IMR-90 (cell line): ENCODE data around the gene RAPSN.

ENCODE experiments used
- BHLHE40 ChIP-seq: fragments of 150-350 bp; IDR thresholded peaks from 2 replicates; pipeline ENCODE4 v1.6.1; 2016; ENCODE audit warnings: mild to moderate bottlenecking, low read depth, low read length
- CHD1 ChIP-seq: IDR thresholded peaks from 2 replicates; pipeline ENCODE4 v1.6.1; 2012; ENCODE audit warnings: low read depth, low read length, improper control_type of control experiment
- FOS ChIP-seq: fragments of 150-350 bp; IDR thresholded peaks from 2 replicates; pipeline ENCODE4 v1.6.1; 2016; ENCODE audit warnings: low read depth, low read length
- RCOR1 ChIP-seq: IDR thresholded peaks from 2 replicates; pipeline ENCODE4 v1.6.1; 2012; ENCODE audit warnings: mild to moderate bottlenecking, low read length, improper control_type of control experiment; ENCODE audit not compliant: insufficient replicate concordance
- RFX5 ChIP-seq: IDR thresholded peaks from 2 replicates; pipeline ENCODE4 v1.8.0; 2012; ENCODE audit warnings: low read depth, mild to moderate bottlenecking, low read length, moderate library complexity
- TF ChIP-seq, protein P1 (sequence below): conservative IDR thresholded peaks from 2 replicates; pipeline ENCODE4 v1.5.1; 2012; ENCODE audit warnings: mild to moderate bottlenecking, low read depth, low read length, improper control_type of control experiment

DNA sequence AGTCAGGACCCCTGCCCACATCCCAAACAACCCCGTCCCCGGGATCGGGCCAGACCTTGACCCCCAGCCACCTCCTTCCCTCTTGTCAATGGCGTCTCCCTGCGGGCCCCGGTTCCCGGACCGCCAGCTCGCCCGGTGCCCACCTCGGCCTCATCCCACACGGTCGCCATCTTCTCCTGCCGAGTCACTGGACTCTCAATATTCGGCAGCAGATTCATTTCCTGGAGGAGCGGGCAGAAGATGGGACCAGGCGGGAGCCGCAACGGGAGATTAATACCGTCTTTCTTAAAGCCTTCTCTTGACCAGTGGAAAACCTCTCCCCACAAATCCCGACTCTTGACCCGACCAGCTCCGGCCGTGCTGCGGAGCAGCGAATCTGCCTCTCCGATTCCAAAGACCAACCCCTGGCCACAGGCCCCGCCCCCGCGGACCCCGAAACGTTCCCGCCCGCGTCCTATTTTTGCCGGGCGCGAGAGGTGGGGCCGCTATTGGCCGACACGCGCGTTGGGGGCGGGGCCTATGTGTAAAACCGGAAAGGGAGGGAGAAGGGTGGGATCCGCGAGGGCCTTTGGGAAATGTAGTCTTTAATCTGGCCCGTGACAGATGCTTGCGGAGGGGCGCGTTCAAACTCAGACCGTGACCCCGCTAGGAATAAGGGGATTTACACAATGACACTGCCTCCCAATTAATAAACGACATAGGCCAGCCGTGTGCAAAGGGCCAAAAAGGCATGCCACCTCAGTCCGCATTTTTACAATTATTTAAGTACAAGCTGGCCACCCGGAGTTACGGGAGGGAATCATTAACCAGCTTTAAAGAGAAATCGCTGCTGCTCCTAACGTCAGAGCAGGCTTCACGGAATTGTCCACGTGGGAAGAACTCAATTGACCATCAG lies 22.6 kb downstream of the RAPSN start, which contains the start of gene PSMC3:
- TF ChIP-seq RFX5 (no peak), BHLHE40 (peak; percentile 83), FOS (no peak), CHD1 (no peak), RCOR1 (no peak)
- TF ChIP-seq, protein P1, sequence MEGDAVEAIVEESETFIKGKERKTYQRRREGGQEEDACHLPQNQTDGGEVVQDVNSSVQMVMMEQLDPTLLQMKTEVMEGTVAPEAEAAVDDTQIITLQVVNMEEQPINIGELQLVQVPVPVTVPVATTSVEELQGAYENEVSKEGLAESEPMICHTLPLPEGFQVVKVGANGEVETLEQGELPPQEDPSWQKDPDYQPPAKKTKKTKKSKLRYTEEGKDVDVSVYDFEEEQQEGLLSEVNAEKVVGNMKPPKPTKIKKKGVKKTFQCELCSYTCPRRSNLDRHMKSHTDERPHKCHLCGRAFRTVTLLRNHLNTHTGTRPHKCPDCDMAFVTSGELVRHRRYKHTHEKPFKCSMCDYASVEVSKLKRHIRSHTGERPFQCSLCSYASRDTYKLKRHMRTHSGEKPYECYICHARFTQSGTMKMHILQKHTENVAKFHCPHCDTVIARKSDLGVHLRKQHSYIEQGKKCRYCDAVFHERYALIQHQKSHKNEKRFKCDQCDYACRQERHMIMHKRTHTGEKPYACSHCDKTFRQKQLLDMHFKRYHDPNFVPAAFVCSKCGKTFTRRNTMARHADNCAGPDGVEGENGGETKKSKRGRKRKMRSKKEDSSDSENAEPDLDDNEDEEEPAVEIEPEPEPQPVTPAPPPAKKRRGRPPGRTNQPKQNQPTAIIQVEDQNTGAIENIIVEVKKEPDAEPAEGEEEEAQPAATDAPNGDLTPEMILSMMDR, result no peak
